HepG2 (cell line): ENCODE data around the gene SPG7. TPM values are rescaled to one million over a fixed set of nuclear protein-coding genes. Genes with fewer than 3 reads are reported as not detected.
A peak's percentile ranks its signal among the peaks of the same experiment; 100 is the strongest.

Experiments used
- ARID4A ChIP-seq: sonication (generic); formaldehyde crosslinking; IDR thresholded peaks from 2 replicates; pipeline ENCODE4 v1.5.0; 2020; ENCODE audit warnings: mild to moderate bottlenecking, missing genetic modification reagents, borderline replicate concordance
- CEBPG ChIP-seq: IDR thresholded peaks from 2 replicates; pipeline ENCODE4 v1.6.1; 2016
- CENPT ChIP-seq: sonication (generic); formaldehyde crosslinking; IDR thresholded peaks from 2 replicates; pipeline ENCODE4 v1.8.0; 2022; ENCODE audit warnings: low read depth, mild to moderate bottlenecking, moderate library complexity, missing genetic modification reagents
- FOXA1 ChIP-seq, 2 experiments: fragments of 450-650 bp in 1 of 2; sonication (generic) in 1 of 2; formaldehyde crosslinking in 1 of 2; IDR thresholded peaks; 2 replicates each; pipeline versions ENCODE4 v1.4.0 to v1.6.1; 2016 to 2020; ENCODE audit warnings: missing genetic modification reagents in 1 of 2
- HOXA5 ChIP-seq: sonication (generic); formaldehyde crosslinking; IDR thresholded peaks from 2 replicates; pipeline ENCODE4 v1.4.0; 2020; ENCODE audit warnings: missing genetic modification reagents
- ISL2 ChIP-seq: sonication (generic); formaldehyde crosslinking; IDR thresholded peaks from 2 replicates; pipeline ENCODE4 v1.5.0; 2020; ENCODE audit warnings: missing genetic modification reagents
- MEIS2 ChIP-seq: sonication (generic); formaldehyde crosslinking; IDR thresholded peaks from 2 replicates; pipeline ENCODE4 v1.9.0; 2021; ENCODE audit warnings: mild to moderate bottlenecking, missing genetic modification reagents
- SIX4 ChIP-seq: sonication (generic); formaldehyde crosslinking; IDR thresholded peaks from 2 replicates; pipeline ENCODE4 v1.4.0; 2020; ENCODE audit warnings: missing genetic modification reagents
- SSRP1 ChIP-seq: IDR thresholded peaks from 2 replicates; pipeline ENCODE4 v1.6.1; 2016; ENCODE audit warnings: control low read depth
- ZMAT5 ChIP-seq: sonication (generic); formaldehyde crosslinking; IDR thresholded peaks from 2 replicates; pipeline ENCODE4 v1.5.0; 2020; ENCODE audit warnings: mild to moderate bottlenecking, low read depth, missing genetic modification reagents, borderline replicate concordance
- ZNF121 ChIP-seq: sonication (generic); formaldehyde crosslinking; IDR thresholded peaks from 2 replicates; pipeline ENCODE4 v1.5.0; 2020; ENCODE audit warnings: mild to moderate bottlenecking, missing genetic modification reagents
- ZNF292 ChIP-seq: sonication (generic); formaldehyde crosslinking; IDR thresholded peaks from 2 replicates; pipeline ENCODE4 v1.8.1; 2022; ENCODE audit warnings: mild to moderate bottlenecking, low read depth, missing genetic modification reagents, borderline replicate concordance
- ZNF614 ChIP-seq: IDR thresholded peaks from 2 replicates; pipeline ENCODE4 v1.6.1; 2018; ENCODE audit warnings: missing biosample characterization, missing genetic modification reagents, inconsistent platforms, borderline replicate concordance
- polyA plus RNA-seq, 8 experiments: library from polyadenylated mRNA; depleted of rRNA in 3 of 8; stranded (reverse) in 7 of 8; unstranded in 1 of 8; fragments of >200 nt; fragmentation: Illumina TruSeq in 4 of 8; extraction: Trizol in 4 of 8; gene quantifications; 2 replicates each; pipeline versions ENCODE4 v1.2.1 to v1.2.3, GENCODE V29; 2011 to 2016; ENCODE audit warnings: low read depth in 4 of 8, missing spikeins in 1 of 8, mixed read lengths in 1 of 8; ENCODE audit not compliant: insufficient read depth in 1 of 8
- total RNA-seq, 5 experiments: library from RNA; depleted of rRNA; stranded (reverse); fragments of >200 nt; fragmentation: Illumina TruSeq; extraction: Trizol; gene quantifications; 2 replicates each; pipeline ENCODE4 v1.2.3, GENCODE V29; 2016; ENCODE audit warnings: low read depth in 1 of 5
- TF ChIP-seq, protein P1 (sequence below): sonication (generic); formaldehyde crosslinking; IDR thresholded peaks from 2 replicates; pipeline ENCODE4 v1.4.0; 2020; ENCODE audit warnings: missing genetic modification reagents
- TF ChIP-seq, protein P2 (sequence below): sonication (generic); formaldehyde crosslinking; IDR thresholded peaks from 2 replicates; pipeline ENCODE4 v1.8.1; 2023; ENCODE audit warnings: missing genetic modification reagents, mild to moderate bottlenecking, borderline replicate concordance
- TF ChIP-seq, protein P3 (sequence below): sonication (generic); formaldehyde crosslinking; IDR thresholded peaks from 2 replicates; pipeline ENCODE4 v1.8.1; 2023; ENCODE audit warnings: mild to moderate bottlenecking, missing genetic modification reagents
- TF ChIP-seq, protein P4 (sequence below): IDR thresholded peaks from 2 replicates; pipeline ENCODE4 v1.4.0; 2020; ENCODE audit warnings: mild to moderate bottlenecking, missing genetic modification reagents

SPG7 gene
- total and polyA plus RNA-seq, 2 of the 13 experiments (the other 11 are each of a cell fraction or from before 2014, with no cell fraction given), result 66.0 to 136 TPM

GRCh38 chr16:89473791-89474414 is 34.3 kb upstream of the SPG7 start (continued):
- no peak for TF ChIP-seq ZMAT5 (CRISPR knock-in tag)
- 0 out of 2 replicates have a peak, but pooled peaks have one; percentile 24 for TF ChIP-seq ZNF121 (CRISPR knock-in tag)
- no peak for TF ChIP-seq SSRP1 (CRISPR knock-in tag)
- TF ChIP-seq SIX4 (CRISPR knock-in tag), result no peak
- TF ChIP-seq, protein P1, sequence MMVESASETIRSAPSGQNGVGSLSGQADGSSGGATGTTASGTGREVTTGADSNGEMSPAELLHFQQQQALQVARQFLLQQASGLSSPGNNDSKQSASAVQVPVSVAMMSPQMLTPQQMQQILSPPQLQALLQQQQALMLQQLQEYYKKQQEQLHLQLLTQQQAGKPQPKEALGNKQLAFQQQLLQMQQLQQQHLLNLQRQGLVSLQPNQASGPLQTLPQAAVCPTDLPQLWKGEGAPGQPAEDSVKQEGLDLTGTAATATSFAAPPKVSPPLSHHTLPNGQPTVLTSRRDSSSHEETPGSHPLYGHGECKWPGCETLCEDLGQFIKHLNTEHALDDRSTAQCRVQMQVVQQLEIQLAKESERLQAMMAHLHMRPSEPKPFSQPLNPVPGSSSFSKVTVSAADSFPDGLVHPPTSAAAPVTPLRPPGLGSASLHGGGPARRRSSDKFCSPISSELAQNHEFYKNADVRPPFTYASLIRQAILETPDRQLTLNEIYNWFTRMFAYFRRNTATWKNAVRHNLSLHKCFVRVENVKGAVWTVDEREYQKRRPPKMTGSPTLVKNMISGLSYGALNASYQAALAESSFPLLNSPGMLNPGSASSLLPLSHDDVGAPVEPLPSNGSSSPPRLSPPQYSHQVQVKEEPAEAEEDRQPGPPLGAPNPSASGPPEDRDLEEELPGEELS, result 0 out of 2 replicates have a peak, but pooled peaks have one; percentile 10
- TF ChIP-seq MEIS2 (CRISPR knock-in tag), result no peak
- TF ChIP-seq HOXA5 (CRISPR knock-in tag), result no peak
- TF ChIP-seq ARID4A (CRISPR knock-in tag), result peak; percentile 11; the same call in 1 of the 2 replicates
- TF ChIP-seq, protein P2, sequence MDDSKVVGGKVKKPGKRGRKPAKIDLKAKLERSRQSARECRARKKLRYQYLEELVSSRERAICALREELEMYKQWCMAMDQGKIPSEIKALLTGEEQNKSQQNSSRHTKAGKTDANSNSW, result no peak
- TF ChIP-seq ZNF614 (CRISPR knock-in tag), result no peak
- TF ChIP-seq, protein P3, sequence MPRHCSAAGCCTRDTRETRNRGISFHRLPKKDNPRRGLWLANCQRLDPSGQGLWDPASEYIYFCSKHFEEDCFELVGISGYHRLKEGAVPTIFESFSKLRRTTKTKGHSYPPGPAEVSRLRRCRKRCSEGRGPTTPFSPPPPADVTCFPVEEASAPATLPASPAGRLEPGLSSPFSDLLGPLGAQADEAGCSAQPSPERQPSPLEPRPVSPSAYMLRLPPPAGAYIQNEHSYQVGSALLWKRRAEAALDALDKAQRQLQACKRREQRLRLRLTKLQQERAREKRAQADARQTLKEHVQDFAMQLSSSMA (CRISPR knock-in tag), result no peak
- no peak for TF ChIP-seq CENPT (CRISPR knock-in tag)
- TF ChIP-seq, protein P4, sequence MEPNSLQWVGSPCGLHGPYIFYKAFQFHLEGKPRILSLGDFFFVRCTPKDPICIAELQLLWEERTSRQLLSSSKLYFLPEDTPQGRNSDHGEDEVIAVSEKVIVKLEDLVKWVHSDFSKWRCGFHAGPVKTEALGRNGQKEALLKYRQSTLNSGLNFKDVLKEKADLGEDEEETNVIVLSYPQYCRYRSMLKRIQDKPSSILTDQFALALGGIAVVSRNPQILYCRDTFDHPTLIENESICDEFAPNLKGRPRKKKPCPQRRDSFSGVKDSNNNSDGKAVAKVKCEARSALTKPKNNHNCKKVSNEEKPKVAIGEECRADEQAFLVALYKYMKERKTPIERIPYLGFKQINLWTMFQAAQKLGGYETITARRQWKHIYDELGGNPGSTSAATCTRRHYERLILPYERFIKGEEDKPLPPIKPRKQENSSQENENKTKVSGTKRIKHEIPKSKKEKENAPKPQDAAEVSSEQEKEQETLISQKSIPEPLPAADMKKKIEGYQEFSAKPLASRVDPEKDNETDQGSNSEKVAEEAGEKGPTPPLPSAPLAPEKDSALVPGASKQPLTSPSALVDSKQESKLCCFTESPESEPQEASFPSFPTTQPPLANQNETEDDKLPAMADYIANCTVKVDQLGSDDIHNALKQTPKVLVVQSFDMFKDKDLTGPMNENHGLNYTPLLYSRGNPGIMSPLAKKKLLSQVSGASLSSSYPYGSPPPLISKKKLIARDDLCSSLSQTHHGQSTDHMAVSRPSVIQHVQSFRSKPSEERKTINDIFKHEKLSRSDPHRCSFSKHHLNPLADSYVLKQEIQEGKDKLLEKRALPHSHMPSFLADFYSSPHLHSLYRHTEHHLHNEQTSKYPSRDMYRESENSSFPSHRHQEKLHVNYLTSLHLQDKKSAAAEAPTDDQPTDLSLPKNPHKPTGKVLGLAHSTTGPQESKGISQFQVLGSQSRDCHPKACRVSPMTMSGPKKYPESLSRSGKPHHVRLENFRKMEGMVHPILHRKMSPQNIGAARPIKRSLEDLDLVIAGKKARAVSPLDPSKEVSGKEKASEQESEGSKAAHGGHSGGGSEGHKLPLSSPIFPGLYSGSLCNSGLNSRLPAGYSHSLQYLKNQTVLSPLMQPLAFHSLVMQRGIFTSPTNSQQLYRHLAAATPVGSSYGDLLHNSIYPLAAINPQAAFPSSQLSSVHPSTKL (CRISPR knock-in tag), result 0 out of 2 replicates have a peak, but pooled peaks have one; percentile 4
- peak; percentile 30; the same call in 1 of the 2 replicates for TF ChIP-seq ZNF292 (CRISPR knock-in tag)
- no peak for TF ChIP-seq ISL2
- peak; percentile 67; the same call in 1 of the 2 replicates for TF ChIP-seq CEBPG (CRISPR knock-in tag)
- no peak for TF ChIP-seq FOXA1 (IDR thresholded peaks at IDR 0.05)
- peak; percentile 11; the same call in 1 of the 2 replicates for TF ChIP-seq FOXA1 (CRISPR knock-in tag; IDR thresholded peaks at IDR 0.05)
